ENCODE measurements around the gene ITGB2.

The ITGB2 gene

DNA sequence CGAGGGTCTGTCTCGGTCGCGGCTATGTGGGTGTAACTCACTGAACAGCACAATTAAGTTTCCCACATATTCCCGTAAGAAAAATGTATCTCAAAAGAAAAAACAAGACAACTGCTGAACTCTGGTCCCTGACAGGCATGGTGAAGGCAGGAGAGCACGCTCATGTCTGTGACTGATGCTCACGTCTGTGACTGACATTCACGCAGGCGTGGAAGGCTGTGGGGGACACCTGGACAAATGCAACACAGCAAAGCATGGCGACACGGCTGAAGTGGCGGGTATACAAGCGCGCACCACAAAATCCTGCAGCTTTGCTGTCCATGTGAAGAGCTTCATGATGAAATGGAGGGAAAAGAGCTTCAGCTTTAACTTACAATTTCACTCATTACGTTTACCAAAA lies 53.2 kb downstream of the ITGB2 start:
- Histone ChIP-seq H2BK12ac (ENCODE audit: low read length) (peak overlapping the region; percentile 33), H3K4me1 (ENCODE audit: control insufficient read depth in 1 of 2, insufficient read depth in 2 of 2, low read length in 2 of 2) (peaks cover 42 to 46% of the 10 kb centered on the region in 2 experiments), H3K18ac (ENCODE audit: low read length) (peak overlapping the region; percentile 73), H3K27me3 (ENCODE audit: insufficient read depth, low read length) (no peaks in the 10 kb centered on the region), H3K27ac (ENCODE audit: low read depth, low read length) (peak overlapping the region; percentile 52), H3K4ac (ENCODE audit: low read depth, low read length) (peak overlapping the region; percentile 96), H4K8ac (ENCODE audit: low read depth, low read length) (no peak overlapping the region), H4K91ac (ENCODE audit: low read depth, low read length) (no peak overlapping the region), H3K14ac (ENCODE audit: low read length) (peak overlapping the region; percentile 2), H2BK5ac (ENCODE audit: low read depth, low read length, poor library complexity) (no peak overlapping the region), H3K4me2 (ENCODE audit: low read length) (peak overlapping the region; percentile 24), H3K79me1 (ENCODE audit: low read length) (peaks cover 25% of the 10 kb centered on the region), H3K9ac (ENCODE audit: low read length) (no peak overlapping the region), H3K4me3 (ENCODE audit: low read depth, low read length) (no peak overlapping the region), H2BK120ac (ENCODE audit: insufficient read depth, low read length, poor library complexity) (no peak overlapping the region), H3K23ac (ENCODE audit: low read length) (no peak overlapping the region), H3K79me2 (ENCODE audit: control insufficient read depth, insufficient read depth, low read length, poor library complexity) (peaks cover 50% of the 10 kb centered on the region), H3K36me3 (ENCODE audit: control insufficient read depth in 1 of 2, insufficient read depth in 2 of 2, low read length in 2 of 2) (peaks cover 31 to 33% of the 10 kb centered on the region in 2 experiments), H2AFZ (ENCODE audit: insufficient read depth, low read length, poor library complexity) (no peak overlapping the region), H2AK5ac (ENCODE audit: low read length) (peak overlapping the region; percentile 80), H4K12ac (ENCODE audit: low read depth, low read length) (no peak overlapping the region), H3K9me3 (ENCODE audit: insufficient read depth, low read depth, low read length) (no peaks in the 10 kb centered on the region)
- DNase-seq = no peak
- no CpG with 5 or more reads among the region's 15 CpGs for WGBS (ENCODE audit: extremely low coverage, insufficient coverage, insufficient read length)

DNA sequence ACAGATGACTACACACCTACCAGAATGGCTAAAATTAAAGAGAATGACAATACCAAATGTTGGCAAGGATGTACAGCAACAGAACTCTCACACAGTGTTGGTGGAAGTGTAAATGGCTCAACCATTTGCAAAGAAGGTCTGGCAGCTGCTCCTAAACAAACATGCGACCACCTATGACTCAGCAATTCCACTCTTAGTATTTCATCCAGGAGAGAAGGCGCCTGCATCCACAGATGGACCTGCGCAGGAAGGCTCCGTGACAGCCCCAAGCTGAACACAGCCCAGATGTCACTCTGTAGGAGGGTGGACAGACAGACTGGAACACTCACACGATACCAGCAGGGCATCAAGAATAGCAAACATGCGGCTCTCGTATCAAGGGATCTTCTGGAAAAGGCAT lies 53.9 kb downstream of the ITGB2 start:
- no peak overlapping the region for H4K12ac ChIP-seq (ENCODE audit: low read depth, low read length)
- no peak overlapping the region for H3K23ac ChIP-seq (ENCODE audit: low read length)
- no peaks in the 10 kb centered on the region for H3K9me3 ChIP-seq (ENCODE audit: insufficient read depth, low read depth, low read length)
- H3K18ac ChIP-seq (ENCODE audit: low read length) = no peak overlapping the region
- H3K79me2 ChIP-seq (ENCODE audit: control insufficient read depth, insufficient read depth, low read length, poor library complexity) = peaks cover 49% of the 10 kb centered on the region
- peaks cover 35 to 36% of the 10 kb centered on the region in 2 experiments for H3K36me3 ChIP-seq (ENCODE audit: control insufficient read depth in 1 of 2, insufficient read depth in 2 of 2, low read length in 2 of 2)
- H4K8ac ChIP-seq (ENCODE audit: low read depth, low read length) = no peak overlapping the region
- H2BK120ac ChIP-seq (ENCODE audit: insufficient read depth, low read length, poor library complexity) = no peak overlapping the region
- H2BK5ac ChIP-seq (ENCODE audit: low read depth, low read length, poor library complexity) = no peak overlapping the region
- peak overlapping the region; percentile 52 for H3K27ac ChIP-seq (ENCODE audit: low read depth, low read length)
- no peak overlapping the region for H3K14ac ChIP-seq (ENCODE audit: low read length)
- H3K79me1 ChIP-seq (ENCODE audit: low read length) = peaks cover 23% of the 10 kb centered on the region
- no peak overlapping the region for H2BK12ac ChIP-seq (ENCODE audit: low read length)
- peak; percentile 27 to 60 for DNase-seq
- peaks cover 36 to 40% of the 10 kb centered on the region in 2 experiments for H3K4me1 ChIP-seq (ENCODE audit: control insufficient read depth in 1 of 2, insufficient read depth in 2 of 2, low read length in 2 of 2)
- H3K27me3 ChIP-seq (ENCODE audit: insufficient read depth, low read length) = no peaks in the 10 kb centered on the region
- no peak overlapping the region for H4K91ac ChIP-seq (ENCODE audit: low read depth, low read length)
- no CpG with 5 or more reads among the region's 7 CpGs for WGBS (ENCODE audit: extremely low coverage, insufficient coverage, insufficient read length)
- H3K9ac ChIP-seq (ENCODE audit: low read length) = no peak overlapping the region
- peak overlapping the region; percentile 24 for H3K4me2 ChIP-seq (ENCODE audit: low read length)
- H3K4me3 ChIP-seq (ENCODE audit: low read depth, low read length) = no peak overlapping the region
- no peak overlapping the region for H2AK5ac ChIP-seq (ENCODE audit: low read length)
- peak overlapping the region; percentile 96 for H3K4ac ChIP-seq (ENCODE audit: low read depth, low read length)
- no peak overlapping the region for H2AFZ ChIP-seq (ENCODE audit: insufficient read depth, low read length, poor library complexity)

- H3K79me2 ChIP-seq (ENCODE audit: control insufficient read depth, insufficient read depth, low read length, poor library complexity) = peaks cover 49% of the 10 kb centered on the region
- DNase-seq = no peak
- no peak overlapping the region for H2BK12ac ChIP-seq (ENCODE audit: low read length)
- no peak overlapping the region for H2AK5ac ChIP-seq (ENCODE audit: low read length)
- no peak overlapping the region for H2BK5ac ChIP-seq (ENCODE audit: low read depth, low read length, poor library complexity)
- H3K18ac ChIP-seq (ENCODE audit: low read length) = peak overlapping the region; percentile 42
- peak overlapping the region; percentile 96 for H3K4ac ChIP-seq (ENCODE audit: low read depth, low read length)
- H3K9ac ChIP-seq (ENCODE audit: low read length) = no peak overlapping the region
- H4K8ac ChIP-seq (ENCODE audit: low read depth, low read length) = no peak overlapping the region
- no peak overlapping the region for H2BK120ac ChIP-seq (ENCODE audit: insufficient read depth, low read length, poor library complexity)
- H3K4me3 ChIP-seq (ENCODE audit: low read depth, low read length) = no peak overlapping the region
- no peak overlapping the region for H2AFZ ChIP-seq (ENCODE audit: insufficient read depth, low read length, poor library complexity)
- peaks cover 17% of the 10 kb centered on the region for H3K79me1 ChIP-seq (ENCODE audit: low read length)
- no peaks in the 10 kb centered on the region for H3K9me3 ChIP-seq (ENCODE audit: insufficient read depth, low read depth, low read length)
- no peak overlapping the region for H4K12ac ChIP-seq (ENCODE audit: low read depth, low read length)
- no peak overlapping the region for H3K23ac ChIP-seq (ENCODE audit: low read length)
- H3K27ac ChIP-seq (ENCODE audit: low read depth, low read length) = no peak overlapping the region
- no peak overlapping the region for H3K14ac ChIP-seq (ENCODE audit: low read length)
- H4K91ac ChIP-seq (ENCODE audit: low read depth, low read length) = no peak overlapping the region
- no peak overlapping the region for H3K4me2 ChIP-seq (ENCODE audit: low read length)
- H3K4me1 ChIP-seq (ENCODE audit: control insufficient read depth in 1 of 2, insufficient read depth in 2 of 2, low read length in 2 of 2) = peaks cover 28 to 32% of the 10 kb centered on the region in 2 experiments
- H3K36me3 ChIP-seq (ENCODE audit: control insufficient read depth in 1 of 2, insufficient read depth in 2 of 2, low read length in 2 of 2) = peaks cover 44 to 45% of the 10 kb centered on the region in 2 experiments
- no peaks in the 10 kb centered on the region for H3K27me3 ChIP-seq (ENCODE audit: insufficient read depth, low read length)
- WGBS (ENCODE audit: extremely low coverage, insufficient coverage, insufficient read length) = no CpG with 5 or more reads among the region's 12 CpGs
Measured at GRCh38 chr21:44865561-44866280, 55.0 kb downstream of the ITGB2 start.

GRCh38 chr21:44862869-44863685 lies 57.6 kb downstream of the ITGB2 start:
- Histone ChIP-seq H2BK120ac (ENCODE audit: insufficient read depth, low read length, poor library complexity) (no peak overlapping the region), H3K9ac (ENCODE audit: low read length) (no peak overlapping the region), H2AFZ (ENCODE audit: insufficient read depth, low read length, poor library complexity) (no peak overlapping the region), H3K23ac (ENCODE audit: low read length) (no peak overlapping the region), H4K91ac (ENCODE audit: low read depth, low read length) (no peak overlapping the region), H4K8ac (ENCODE audit: low read depth, low read length) (no peak overlapping the region), H2BK5ac (ENCODE audit: low read depth, low read length, poor library complexity) (no peak overlapping the region), H3K4me3 (ENCODE audit: low read depth, low read length) (no peak overlapping the region), H3K36me3 (ENCODE audit: control insufficient read depth in 1 of 2, insufficient read depth in 2 of 2, low read length in 2 of 2) (peaks cover 60 to 62% of the 10 kb centered on the region in 2 experiments), H2AK5ac (ENCODE audit: low read length) (no peak overlapping the region), H3K18ac (ENCODE audit: low read length) (no peak overlapping the region), H3K14ac (ENCODE audit: low read length) (no peak overlapping the region), H3K79me2 (ENCODE audit: control insufficient read depth, insufficient read depth, low read length, poor library complexity) (peaks cover 40% of the 10 kb centered on the region), H3K9me3 (ENCODE audit: insufficient read depth, low read depth, low read length) (no peaks in the 10 kb centered on the region), H2BK12ac (ENCODE audit: low read length) (no peak overlapping the region), H3K79me1 (ENCODE audit: low read length) (peaks cover 6% of the 10 kb centered on the region), H3K4me1 (ENCODE audit: control insufficient read depth in 1 of 2, insufficient read depth in 2 of 2, low read length in 2 of 2) (peaks cover 16 to 19% of the 10 kb centered on the region in 2 experiments), H3K4ac (ENCODE audit: low read depth, low read length) (peak overlapping the region; percentile 94), H3K4me2 (ENCODE audit: low read length) (no peak overlapping the region), H4K12ac (ENCODE audit: low read depth, low read length) (no peak overlapping the region), H3K27ac (ENCODE audit: low read depth, low read length) (no peak overlapping the region), H3K27me3 (ENCODE audit: insufficient read depth, low read length) (no peaks in the 10 kb centered on the region)
- WGBS (ENCODE audit: extremely low coverage, insufficient coverage, insufficient read length) = no CpG with 5 or more reads among the region's 25 CpGs
- no peak for DNase-seq
